Right atrium auricular region (tissue), 2 donors: ENCODE measurements around the gene ECEL1. TPM values are rescaled to one million over a fixed set of nuclear protein-coding genes. Genes with fewer than 3 reads are reported as not detected.

ENCODE experiments used
- DNase-seq: peaks from one replicate; pipeline ENCODE4 v3.0.0-alpha.2; 2019; ENCODE audit warnings: low spot score
- H3K27ac ChIP-seq, 2 donors: fragments of 200-600 bp; sonication (generic); 1 replicate in 1 of 2; 2 replicates in 1 of 2; pipeline ENCODE4 v1.5.1; 2016 to 2019
- H3K27me3 ChIP-seq, 2 donors: fragments of 200-600 bp; sonication (generic); one replicate each; pipeline versions ENCODE4 v1.5.1 to v1.6.0; 2017 to 2019
- H3K36me3 ChIP-seq: fragments of 200-600 bp; sonication (generic); one replicate; pipeline ENCODE4 v1.5.1; 2016
- H3K4me1 ChIP-seq, 2 donors: fragments of 200-600 bp; sonication (generic); one replicate each; pipeline versions ENCODE4 v1.5.1 to v1.6.0; 2017 to 2019
- H3K4me3 ChIP-seq, 2 donors: fragments of 200-600 bp; sonication (generic); 1 replicate in 1 of 2; 2 replicates in 1 of 2; pipeline ENCODE4 v1.5.1; 2017 to 2019; ENCODE audit warnings: mild to moderate bottlenecking in 1 of 2, moderate library complexity in 1 of 2
- H3K9me3 ChIP-seq, 2 donors: fragments of 200-600 bp; sonication (generic); one replicate each; pipeline ENCODE4 v1.5.1; 2019
- total RNA-seq, 2 donors: library from RNA; depleted of rRNA; stranded (reverse); fragments of >200 nt; gene quantifications; one replicate each; pipeline ENCODE4 v1.1.0, GENCODE V29; 2016
- TF ChIP-seq, protein P1 (sequence below), 2 donors: fragments of 200-600 bp; sonication (generic); IDR thresholded peaks; one replicate each; pipeline ENCODE4 v1.5.1; 2019; ENCODE audit warnings: antibody characterized with exemption in 2 of 2

ECEL1 gene
- total RNA-seq, 2 donors from 2014 or later = not detected

DNA sequence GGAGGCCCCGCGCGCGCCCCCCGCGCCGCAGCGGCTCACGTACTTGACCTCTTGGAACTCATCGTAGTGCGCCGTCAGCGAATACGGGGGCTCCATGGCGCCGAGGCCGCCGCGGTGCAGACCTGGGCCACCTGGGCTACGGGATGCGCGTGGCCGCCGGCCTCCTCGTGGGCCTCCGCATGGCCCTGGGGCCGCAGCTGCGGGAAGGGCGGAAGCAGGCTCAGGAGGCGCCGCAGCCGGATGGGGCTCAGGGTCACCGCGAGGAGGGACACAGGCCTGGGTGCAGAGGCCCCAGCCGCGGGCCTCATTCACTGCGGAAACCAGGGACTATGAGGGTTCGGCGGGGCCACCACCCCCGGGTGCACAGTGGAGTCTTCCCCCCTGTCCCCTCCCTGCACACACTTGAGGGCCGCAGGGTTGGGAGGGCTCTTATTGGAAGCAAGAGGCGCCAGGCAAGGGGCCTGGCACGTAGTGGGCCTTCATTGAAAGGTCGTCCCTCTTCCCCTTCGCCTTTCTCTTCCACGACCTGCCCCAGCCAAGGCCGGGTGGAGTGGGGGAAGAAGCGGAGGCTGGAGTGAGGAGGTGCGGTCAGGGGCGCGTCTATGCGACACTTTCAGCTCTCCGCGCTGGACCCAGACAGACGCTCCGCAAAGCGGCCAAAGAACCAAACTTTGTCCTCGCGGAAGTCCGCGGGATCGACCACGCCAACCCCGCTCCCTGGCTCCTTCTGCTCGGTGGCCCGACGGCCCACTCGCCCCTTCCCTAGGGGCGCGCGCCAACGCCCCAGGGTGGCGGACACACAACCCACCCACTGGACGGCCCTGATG, 863 bp downstream of the ECEL1 start:
- Histone ChIP-seq H3K36me3 (no peaks in the 10 kb centered on the region), H3K27me3 (peaks cover 5 to 8% of the 10 kb centered on the region in 2 donors)
- TF ChIP-seq, protein P1, sequence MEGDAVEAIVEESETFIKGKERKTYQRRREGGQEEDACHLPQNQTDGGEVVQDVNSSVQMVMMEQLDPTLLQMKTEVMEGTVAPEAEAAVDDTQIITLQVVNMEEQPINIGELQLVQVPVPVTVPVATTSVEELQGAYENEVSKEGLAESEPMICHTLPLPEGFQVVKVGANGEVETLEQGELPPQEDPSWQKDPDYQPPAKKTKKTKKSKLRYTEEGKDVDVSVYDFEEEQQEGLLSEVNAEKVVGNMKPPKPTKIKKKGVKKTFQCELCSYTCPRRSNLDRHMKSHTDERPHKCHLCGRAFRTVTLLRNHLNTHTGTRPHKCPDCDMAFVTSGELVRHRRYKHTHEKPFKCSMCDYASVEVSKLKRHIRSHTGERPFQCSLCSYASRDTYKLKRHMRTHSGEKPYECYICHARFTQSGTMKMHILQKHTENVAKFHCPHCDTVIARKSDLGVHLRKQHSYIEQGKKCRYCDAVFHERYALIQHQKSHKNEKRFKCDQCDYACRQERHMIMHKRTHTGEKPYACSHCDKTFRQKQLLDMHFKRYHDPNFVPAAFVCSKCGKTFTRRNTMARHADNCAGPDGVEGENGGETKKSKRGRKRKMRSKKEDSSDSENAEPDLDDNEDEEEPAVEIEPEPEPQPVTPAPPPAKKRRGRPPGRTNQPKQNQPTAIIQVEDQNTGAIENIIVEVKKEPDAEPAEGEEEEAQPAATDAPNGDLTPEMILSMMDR (IDR thresholded peaks at IDR 0.05) = no peak

DNA sequence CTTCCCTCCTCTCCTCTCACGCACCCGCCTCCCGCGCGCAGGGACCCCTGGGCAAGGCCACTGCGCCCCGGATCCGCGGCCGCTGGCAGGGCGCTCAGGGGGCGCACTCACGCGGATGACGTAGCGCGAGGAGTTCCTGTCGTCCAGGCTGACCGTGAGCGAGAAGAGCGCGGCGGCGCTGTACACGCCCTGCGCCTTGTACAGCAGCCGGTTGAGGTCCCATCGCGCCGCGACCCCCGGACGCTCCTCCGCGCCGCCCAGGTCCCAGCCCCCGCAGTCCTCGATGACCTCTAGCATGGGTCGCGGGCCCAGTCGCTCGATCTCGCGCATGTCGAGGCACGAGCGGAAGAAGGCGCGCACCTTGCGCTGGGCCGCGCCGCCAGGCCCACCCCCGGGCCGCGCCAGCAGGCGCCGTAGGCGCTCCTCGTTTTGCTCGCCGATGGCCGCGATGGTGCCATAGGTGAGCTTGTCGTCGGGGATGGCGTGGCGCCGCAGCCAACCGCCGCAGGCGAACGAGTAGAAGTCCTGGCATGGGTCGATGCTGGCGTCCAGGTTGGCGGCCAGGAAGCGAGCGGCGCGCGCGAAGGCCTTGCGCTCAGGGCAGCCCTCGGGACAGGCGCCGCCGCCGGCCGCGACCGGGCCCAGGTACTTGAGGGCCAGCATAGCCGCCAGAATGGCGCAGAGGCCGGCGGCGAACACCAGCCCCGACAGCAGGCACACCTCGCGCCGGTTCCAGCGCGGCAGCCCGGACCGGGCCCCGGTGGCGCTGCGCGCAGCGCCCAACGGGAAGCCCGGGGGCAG, 1.7 kb downstream of the ECEL1 start:
- H3K27ac ChIP-seq = no peak overlapping the region
- no peak for DNase-seq
- peaks cover 0 to 18% of the 10 kb centered on the region in 2 donors for H3K4me1 ChIP-seq
- no peaks in the 10 kb centered on the region for H3K36me3 ChIP-seq
- H3K4me3 ChIP-seq = no peak overlapping the region
- no peaks in the 10 kb centered on the region for H3K9me3 ChIP-seq
- peaks cover 5 to 8% of the 10 kb centered on the region in 2 donors for H3K27me3 ChIP-seq
- TF ChIP-seq, protein P1 (IDR thresholded peaks at IDR 0.05) = no peak

More for the DNA sequence above, 863 bp downstream of the ECEL1 start:
- Histone ChIP-seq H3K4me1 (peaks cover 0 to 18% of the 10 kb centered on the region in 2 donors), H3K27ac (no peak overlapping the region), H3K9me3 (no peaks in the 10 kb centered on the region), H3K4me3 (peak overlapping the region in 1 of 2 donors; percentile 32)
- no peak for DNase-seq

DNA sequence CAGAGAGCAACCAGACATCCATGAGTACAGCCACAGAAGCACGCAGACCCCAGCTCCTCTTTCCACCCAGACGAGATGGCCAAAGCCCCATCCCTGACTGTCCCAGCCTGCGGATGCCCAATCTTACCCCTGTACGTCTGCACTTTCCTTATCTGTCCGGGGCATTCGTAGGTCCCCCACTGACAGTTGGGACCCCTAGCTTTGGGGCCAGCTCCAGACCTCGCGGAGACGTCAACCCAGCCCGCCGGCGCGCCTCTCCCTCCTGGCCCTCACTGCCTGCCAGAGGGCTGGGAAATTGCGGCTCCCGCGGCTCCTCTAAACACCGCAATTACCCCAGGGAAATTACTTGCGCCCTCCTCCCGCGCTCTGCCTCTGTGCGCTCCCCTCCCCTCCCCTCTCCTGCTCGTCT, 2.3 kb downstream of the ECEL1 start:
- Histone ChIP-seq H3K9me3 (no peaks in the 10 kb centered on the region), H3K36me3 (no peaks in the 10 kb centered on the region), H3K4me3 (no peak overlapping the region), H3K4me1 (peaks cover 0 to 18% of the 10 kb centered on the region in 2 donors), H3K27me3 (peaks cover 5 to 8% of the 10 kb centered on the region in 2 donors), H3K27ac (no peak overlapping the region)
- DNase-seq = no peak
- TF ChIP-seq, protein P1 (IDR thresholded peaks at IDR 0.05) = no peak

DNA sequence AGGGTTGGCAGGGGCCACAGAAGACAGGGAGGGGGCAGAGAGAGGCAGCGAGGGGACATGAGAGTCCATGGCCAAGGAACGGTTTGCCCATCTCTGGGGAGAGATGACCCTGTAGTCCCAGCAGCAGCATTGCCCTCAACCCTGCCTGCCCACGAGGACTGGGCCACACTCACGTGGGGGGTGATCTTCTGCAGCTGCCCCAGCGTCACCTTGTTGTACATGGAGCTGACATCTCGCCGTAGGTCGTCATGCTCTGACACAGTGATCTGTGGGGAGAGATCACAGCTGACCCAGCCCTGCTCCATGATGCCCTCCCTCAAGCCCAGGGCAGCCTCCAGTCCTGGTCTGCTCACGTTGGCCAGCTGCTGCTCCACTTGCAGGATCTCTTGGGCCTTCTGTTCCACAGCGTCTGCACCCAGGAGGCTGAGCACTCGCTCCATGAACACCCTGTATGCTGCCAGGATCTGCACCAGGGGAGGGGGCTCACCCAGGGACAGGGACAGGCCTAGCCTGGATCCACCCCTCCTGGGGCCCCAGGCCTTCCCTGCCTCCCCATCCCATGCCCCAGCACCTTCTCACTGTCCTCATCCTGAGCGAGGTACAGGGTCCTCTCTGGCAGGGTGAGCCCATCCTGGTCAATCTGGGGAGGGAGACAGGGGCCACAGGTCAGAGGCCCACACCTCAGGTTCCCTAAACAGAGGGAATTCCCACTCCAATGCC, 2.8 kb downstream of the ECEL1 start:
- no peak overlapping the region for H3K4me3 ChIP-seq
- peaks cover 0 to 18% of the 10 kb centered on the region in 2 donors for H3K4me1 ChIP-seq
- no peak for DNase-seq
- no peak overlapping the region for H3K27ac ChIP-seq
- H3K36me3 ChIP-seq = no peaks in the 10 kb centered on the region
- H3K9me3 ChIP-seq = no peaks in the 10 kb centered on the region
- TF ChIP-seq, protein P1 (IDR thresholded peaks at IDR 0.05) = no peak
- H3K27me3 ChIP-seq = peaks cover 5 to 8% of the 10 kb centered on the region in 2 donors

DNA sequence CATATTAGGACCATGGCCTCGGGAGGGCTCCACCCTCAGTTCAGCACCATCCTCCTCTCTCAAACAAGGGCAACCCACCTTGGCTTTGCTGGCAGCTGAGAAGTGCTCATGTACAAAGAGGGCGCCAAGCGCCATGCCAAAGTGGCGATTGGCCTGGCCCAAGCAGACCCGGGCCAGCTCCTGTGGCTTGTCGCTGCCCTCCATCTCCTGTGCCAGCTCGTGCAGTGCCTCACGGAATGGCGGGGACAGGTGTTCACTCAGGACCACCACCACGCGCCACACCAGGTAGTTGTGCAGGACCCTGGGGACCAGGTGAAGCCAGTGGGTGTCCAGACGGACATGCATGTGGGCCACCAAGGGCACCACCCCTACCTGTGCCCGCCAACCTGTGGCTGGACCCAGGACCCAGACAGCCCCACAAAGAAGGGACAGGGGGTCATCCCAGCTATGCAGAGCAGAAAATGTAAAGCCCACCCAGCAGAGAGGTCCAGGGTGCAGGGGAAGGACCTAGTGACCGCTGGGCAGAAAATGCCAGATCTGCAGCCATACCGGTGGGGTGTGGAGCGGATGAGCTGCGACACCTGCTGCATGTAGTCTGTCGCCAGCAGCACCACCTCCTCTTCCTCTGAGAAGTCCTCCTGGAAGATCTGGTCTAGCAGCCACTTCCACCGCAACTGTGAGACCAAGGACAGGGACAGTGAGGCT, 3.6 kb downstream of the ECEL1 start:
- no peak overlapping the region for H3K27ac ChIP-seq
- no peak overlapping the region for H3K4me3 ChIP-seq
- TF ChIP-seq, protein P1 (IDR thresholded peaks at IDR 0.05) = no peak
- no peaks in the 10 kb centered on the region for H3K36me3 ChIP-seq
- DNase-seq = no peak
- H3K27me3 ChIP-seq = peaks cover 5 to 8% of the 10 kb centered on the region in 2 donors
- H3K9me3 ChIP-seq = no peaks in the 10 kb centered on the region
- H3K4me1 ChIP-seq = peaks cover 0 to 18% of the 10 kb centered on the region in 2 donors
